SW 1271 (cell line): ENCODE measurements around the gene CRK.

Experiments
- DNase-seq, 2 experiments: peaks; one replicate each; lab custom pipeline; 2025; lab: John Stamatoyannopoulos, UW

Gene CRK

DNA sequence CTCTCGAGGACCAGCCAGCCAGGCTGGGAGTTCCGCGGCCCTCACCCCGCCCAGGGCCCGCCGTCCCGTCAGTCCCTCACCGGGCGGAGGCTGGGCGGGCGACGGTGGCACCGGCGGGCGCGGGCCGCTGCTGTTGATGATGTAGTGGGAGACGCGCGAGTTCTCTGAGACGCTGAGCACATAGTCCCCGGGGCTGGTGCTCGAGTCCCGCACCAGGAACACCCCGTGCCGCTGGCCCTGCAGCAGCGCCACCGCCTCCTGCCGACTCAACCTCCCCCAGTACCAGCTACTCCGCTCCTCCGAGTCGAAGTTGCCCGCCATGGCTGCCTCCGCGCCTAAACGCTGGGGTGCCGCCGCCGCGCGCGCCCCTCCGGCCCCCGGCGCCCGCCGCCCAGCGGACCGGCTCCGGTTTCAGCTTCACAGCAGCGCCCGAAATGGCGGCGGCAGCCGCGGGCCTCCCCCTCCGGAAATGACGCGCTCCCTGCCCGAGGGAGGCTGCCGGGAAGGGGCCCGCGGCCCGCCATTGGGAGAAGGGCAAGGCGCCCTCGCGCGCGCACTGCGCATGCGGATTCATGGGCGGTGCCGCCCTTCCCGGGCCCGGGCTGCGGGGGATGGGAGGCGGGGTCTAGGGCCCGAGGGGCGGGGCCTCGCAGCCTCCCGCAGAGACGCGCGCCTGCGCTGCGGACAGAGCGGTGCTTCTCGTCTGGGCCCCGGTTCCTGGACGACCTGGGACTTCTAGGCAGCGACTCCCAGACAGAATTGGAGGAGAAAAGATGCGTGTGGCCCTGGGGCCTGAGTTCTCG is at the start of gene CRK:
Gene CRK (minus strand): TSS at position 436 of the 803 bp plus-strand sequence. CDS start 115 bp downstream, at position 321.
- DNase-seq = peak; percentile 80 to 87

DNA sequence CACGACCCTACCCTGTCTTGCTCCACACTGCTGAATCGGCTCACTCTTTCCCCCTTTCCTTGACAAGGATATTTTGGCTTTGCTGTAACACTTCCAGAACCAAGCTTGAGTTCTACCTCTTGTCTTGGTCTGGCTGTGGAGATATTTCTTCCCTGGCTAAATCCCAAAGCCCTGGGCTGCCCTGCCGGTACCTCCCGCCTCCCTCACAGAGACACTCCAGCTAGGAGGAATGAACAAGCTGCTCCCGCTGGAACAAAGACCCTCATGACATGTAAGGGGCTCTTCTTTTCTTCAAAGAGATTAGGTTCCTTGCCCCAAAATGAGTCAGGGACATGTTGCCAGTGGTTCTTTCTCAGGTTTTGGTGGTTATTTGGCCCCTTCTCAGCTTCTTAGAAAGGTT is 49.6 kb upstream of the CRK start:
- DNase-seq = no peak

DNA sequence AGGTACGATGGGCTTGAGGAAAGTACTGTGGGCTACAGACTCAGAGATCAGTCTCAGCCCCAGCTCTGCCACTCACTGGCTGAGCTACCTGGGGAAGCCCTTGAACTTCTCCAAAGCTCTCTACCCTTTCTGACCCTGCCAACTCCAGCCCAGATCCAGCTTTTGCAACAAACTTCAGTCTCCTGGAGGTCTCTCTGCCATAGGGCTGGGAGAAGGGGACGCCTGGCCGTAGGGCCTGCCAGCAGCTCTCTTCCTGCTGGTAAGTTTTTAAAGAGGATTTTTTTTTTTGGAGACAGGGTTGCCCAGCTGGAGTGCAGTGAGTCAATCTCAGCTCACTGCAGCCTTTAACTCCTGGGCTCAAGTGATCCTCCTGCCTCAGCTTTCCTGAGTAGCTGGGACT is 48.8 kb upstream of the CRK start:
- DNase-seq = no peak

DNA sequence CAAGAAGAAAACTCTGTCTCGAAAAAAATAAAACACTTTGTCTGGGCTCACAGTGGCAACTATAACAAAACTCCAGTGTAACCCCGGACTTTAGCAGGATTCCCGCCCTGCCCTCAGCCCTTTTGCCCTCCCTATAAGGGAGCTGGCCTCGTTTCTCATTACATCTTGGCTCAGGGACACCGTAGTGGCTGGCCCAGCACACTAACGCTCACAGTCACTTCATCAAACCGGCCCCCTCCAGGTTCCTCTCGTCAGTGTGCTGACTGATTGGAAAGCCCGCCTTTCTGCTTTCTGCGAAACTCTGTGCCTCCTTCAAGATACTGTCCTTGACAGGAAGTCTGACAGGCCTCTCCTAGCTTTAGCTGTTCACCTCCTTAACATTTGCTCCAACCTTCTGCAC is 47.7 kb upstream of the CRK start:
- DNase-seq = no peak

DNA sequence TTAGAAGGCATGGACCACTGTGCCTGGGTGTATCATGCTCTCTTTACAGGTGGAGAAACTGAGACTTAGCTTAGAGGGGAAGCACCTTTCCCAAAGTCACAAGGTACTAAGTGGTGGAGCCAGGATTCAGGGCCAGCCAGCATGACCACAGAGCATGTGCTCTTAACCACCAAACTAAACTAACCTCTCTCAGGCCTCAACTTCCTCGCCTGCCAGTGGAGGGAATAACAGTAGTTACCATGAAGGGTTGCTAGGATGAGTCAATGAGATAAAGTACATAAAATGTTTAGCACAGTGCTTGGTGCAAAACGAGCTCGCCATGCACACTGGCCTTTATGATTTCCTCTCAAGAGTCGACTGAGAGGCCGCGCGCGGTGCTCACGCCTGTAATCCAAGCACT is 42.8 kb upstream of the CRK start:
- DNase-seq = no peak

DNA sequence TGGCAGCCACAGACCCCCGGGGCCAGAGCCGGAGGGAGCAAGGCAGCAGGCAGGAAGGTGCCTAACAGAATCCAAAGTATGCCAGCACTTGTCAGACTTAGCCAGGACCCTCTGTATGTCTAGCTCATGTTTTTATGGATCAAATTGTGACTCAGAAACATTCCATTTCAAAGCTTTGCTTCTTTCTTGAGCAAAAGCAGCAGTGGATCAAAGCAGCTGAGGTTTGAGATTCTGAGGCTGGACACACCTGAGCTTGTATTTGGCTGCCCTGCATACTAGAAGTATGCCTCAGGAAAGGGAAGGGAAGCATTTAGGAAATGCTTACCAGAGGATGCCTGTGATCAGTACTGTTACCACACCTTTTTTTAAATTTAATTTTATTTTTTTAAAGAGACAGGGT is 42.2 kb upstream of the CRK start:
- DNase-seq = no peak

DNA sequence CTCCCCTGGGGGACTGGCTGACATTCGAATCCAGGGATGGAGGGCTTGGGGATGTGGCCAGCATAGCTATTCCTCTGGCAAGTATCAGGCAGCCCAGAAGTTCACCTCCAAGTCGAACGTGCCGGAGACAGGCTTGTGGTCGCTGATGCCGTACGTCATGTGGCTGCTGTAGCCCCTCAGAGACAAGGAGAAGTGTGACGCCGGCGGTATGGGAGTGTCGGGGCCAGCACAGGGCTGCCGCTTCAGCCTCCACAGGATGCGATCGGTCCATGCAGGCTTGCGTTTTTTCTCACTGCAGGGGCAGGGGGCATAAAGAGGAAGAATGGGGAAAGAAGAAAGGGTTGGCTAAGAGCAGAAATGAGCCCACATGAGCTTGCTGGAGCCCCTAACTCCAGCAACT is 41.8 kb upstream of the CRK start:
- no peak for DNase-seq

DNA sequence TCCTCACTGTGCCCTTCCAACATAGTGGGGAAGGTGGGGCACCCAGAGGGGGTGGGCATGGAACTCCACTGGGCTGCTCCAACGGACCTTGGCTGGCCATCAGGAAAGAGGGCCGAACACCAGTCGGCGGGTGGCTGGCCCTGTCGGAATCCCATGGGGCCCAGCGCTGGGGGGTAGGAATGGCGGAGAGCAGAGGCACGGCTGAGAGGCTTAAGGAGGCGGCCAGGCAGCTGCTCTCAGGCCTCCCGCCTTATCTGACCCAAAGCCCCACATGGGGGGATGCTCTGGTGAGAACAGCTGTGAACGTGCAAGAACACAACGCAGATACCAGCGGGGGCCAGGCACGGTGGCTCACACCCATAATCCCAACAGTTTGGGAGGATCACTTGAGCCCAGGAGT is 40.8 kb upstream of the CRK start:
- DNase-seq = no peak

DNA sequence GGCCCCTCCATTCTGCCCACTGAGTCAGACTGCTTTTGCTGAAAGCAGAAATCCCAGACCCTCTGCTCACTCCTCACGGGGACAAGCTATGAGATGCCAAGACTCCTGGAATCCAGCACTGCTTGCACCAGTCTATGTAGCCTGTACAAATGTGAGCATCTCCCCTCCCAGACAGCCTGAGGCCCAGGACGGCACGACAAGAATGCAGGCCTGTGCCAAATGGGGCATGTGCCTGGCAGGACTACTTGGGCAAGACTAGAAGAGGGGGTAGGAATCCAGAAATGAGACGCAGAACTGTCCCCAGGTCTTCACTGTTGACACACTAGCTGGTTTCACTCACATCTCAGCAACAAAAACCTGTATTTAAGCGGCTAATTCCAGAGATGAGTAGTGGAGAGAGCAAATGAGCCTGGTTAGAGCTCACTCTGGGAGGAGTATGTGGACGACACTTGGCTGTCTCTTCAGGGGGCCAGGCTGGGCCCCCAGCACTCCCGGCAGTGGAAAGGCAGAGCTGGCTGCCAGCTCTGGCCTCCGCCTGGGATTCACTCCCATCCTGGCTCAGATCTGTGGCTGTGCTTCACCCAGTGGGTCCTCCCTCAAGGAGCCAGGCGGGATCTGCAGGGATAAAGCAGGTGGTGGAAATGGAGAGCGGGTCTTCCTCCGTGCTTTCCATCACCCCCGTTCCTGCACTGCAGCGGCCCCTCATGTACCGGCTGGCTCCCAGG is 39.4 kb upstream of the CRK start:
- no peak for DNase-seq

DNA sequence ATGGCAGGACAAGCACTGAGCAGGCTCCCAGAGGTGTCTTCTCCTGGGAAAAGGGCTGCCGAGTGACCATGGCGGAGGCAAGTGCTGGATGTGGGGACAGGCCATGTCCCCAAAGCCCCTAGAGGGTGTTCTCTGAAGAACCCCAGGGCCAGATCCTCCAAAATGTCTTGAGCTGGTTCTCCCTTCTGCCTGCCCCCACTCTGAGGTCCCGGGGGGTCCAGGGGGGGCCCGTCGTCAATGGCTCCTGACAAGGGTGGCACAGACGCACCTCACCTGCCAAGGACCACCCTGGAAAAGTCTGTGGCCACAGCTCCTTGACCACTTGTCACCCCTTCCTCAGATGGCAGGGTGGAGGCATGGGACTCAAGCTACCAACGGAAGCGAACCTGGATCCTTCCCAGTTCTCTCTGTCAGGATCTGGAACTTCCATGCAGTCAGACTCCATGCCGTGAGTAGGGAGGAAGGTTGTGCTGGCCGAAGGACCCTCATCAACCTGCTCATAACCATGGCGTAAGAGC is 38.8 kb upstream of the CRK start:
- no peak for DNase-seq

DNA sequence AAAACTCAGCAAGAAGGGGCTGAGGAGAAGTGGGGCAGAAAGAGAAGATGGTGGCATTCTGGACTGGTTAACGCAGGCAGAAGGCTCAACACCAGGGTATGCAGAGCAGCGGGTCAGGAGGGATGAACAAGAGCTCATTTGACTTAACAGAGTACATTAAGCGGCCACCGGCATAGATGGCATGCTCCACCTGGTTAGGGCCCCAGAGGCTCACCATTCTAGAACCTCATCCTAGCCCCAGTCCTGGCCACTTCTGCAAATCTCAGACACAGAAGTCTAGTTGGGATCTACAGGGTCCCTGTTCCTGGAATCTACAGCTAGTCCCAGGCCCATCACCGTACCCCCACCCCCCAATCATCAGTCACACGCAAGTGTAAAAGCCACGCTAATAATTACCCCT is 38.2 kb upstream of the CRK start:
- no peak for DNase-seq

DNA sequence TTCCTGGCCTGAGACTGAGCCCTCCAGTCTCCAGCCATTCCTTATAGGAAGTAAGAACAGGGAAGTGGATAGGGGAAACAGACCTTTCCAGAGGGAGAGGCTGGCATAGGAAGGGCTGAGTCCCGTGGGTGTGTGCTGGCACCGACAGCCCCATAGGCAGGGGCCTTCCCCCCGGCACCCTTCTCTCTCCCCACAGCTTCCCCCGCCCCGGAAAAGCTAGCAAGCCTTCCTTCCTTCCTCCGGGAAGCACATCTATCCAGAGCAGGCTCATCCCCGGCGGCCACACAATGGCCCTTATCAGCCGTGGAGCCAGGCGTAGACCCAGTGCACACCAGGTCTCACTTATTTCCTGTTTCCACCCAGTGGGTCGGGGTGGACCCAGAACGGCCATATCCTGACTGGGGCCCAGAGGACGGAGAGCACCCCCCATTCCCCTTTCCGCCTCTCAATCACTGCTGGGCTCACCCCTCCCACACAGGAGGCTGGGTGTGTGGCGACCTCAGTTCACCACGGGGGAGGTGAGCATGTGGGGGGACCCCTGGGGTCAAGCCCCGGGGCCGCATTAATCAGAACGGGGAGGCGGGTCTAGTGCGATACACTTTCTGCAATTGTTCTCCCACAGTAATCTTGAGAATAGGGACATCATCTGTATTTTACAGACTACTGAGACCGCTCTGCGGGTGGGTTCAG is 37.4 kb upstream of the CRK start:
- DNase-seq = no peak

DNA sequence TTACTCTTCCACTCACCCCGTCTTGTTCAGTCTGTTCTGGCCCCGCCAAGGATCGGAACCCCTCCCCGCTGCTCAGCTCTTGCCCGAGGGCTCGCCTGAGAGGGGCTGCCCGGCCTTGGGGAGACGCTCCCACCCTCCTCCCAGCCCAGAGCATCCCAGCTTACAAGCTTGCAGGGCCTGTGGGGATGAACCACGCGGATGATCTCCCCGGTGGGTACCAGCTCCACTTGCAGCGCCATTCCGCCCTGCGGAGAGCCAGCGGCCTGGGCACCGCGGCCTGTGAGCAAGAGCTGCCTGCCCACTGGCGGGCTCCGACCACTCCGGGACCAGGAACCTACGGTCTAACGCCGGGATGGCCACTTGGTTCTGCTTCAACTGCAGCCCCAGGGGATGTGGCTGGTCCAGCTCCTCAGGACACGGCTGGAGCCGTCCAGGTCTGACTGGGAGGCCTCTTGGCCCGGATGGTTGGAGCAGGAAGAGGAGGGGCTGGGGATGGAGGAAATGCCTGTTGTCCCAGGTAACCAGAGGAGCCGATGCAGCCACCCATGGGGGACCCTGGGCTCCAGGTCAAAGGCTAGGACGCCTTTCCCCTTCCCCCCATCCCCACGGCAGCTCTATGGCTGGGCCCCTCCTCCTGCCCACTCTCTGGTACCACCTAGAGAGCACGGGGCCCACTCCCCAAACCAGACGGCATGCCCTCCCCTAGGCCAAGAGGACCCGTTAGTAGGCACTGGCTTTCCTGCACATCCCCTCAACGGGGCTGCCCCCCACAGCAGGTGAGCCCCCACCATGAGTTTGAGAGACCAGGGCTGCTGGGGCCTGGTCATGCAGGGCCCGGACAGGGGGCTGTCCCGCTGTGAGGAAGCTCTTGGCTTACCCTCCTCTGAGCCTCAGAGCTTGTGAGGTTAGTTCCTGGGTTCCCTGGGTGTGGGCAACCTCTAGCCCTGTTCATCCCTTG is 36.5 kb upstream of the CRK start, which contains the start of gene MYO1C:
Gene MYO1C (minus strand): TSS at position 438 of the 958 bp plus-strand sequence. CDS start 199 bp downstream, at position 239.
- no peak for DNase-seq

DNA sequence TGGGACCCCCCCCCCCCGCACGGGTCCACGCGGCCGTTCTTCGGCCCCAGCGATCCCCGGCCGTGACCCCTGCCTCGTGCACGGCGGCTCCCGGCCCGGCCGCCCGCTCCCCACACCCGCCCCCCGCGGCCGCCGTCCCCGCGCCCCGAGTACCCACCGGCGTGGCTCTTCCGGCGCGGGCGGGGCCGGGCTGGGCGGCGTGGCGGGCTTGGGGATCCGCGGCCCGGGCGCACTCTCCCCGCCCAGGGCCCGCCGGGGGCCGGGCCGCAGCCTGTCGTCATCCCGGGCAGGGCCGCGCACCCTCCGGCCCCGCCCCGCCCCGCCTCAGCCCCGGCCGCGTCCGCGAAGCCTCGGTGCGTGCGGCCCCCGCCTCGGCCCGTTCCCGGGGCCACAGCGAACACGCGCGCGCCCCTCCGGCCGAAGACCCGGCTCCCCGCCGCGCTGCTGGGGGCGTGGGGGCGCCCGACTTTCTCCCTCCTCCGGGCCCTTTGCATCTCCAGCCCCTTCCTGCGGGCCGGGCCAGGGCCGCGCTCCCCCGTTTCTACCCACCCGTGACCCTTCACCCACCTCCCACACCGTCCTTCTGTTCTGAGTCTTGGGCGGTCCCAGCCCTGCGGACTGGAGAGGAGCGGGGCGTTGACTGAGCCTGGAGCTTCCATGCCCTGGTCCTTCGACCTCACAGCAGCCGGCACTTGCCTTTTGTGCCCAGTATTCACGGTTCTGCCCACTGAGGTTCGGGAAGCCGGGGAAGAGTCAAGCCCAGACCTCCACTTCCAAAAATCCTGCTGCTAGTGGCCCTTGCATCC is 35.6 kb upstream of the CRK start:
- peak in 1 of 2 experiments; percentile 17 for DNase-seq

DNA sequence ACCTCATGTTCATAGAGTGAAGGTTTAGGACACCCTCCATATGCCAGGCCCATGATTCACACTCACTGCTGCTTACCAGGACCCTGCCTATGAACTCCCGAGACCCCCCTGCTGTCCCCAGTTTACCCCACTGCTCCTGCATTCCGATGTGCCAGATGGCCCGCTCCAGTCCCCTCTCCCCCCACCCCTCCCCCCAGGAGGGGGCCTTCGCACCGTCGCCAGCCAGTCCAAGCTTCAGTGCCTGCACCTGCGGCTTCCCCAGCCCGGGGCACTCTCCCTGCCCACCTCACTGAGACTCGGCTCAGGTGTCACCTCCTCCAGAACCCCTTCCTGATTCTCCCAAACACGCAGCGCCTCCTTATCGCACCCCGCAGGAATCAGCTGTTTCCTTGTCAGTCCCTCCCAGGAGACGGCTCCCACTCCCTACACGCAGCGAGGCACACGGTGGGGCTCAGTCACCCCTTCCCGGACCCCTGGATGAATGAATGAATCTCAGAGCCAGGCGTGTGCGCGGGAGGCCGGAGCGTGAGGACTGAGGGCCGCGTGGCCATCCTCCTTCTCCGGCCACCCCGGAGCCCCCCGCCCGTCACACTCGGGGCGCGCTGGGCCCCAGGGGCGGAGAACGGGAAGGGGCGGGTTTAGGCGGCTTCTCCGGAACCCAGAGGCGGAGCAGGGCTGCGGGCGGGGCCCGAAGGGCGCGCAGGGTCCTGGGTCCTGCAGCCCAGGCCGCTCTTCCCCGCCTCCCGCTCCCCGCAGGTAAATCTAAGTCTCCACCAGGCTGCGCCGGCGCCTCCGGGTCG is 34.8 kb upstream of the CRK start:
- DNase-seq = peak in 1 of 2 experiments; percentile 60

DNA sequence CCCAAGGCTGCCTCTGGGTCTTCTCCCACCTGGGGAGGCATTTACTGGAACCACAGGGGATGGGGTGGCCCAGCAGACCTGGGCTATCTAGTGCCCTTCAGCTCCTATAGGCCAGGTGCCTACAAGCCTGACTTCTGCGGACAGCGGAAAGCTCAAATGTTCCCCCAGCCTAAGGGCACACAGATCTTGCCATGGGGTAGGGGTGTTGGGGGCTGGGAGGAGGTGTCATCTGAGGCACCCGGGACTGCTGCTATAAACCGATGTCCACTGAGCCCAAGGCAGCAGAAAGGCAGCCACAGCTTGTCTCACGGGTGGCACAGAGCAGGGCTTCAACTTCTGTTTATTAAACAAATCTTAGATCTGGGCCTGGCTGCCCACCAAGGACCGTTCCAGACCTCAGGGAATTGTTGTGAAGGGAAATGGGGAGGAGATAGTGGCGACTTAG is 32.8 kb upstream of the CRK start:
- no peak for DNase-seq

DNA sequence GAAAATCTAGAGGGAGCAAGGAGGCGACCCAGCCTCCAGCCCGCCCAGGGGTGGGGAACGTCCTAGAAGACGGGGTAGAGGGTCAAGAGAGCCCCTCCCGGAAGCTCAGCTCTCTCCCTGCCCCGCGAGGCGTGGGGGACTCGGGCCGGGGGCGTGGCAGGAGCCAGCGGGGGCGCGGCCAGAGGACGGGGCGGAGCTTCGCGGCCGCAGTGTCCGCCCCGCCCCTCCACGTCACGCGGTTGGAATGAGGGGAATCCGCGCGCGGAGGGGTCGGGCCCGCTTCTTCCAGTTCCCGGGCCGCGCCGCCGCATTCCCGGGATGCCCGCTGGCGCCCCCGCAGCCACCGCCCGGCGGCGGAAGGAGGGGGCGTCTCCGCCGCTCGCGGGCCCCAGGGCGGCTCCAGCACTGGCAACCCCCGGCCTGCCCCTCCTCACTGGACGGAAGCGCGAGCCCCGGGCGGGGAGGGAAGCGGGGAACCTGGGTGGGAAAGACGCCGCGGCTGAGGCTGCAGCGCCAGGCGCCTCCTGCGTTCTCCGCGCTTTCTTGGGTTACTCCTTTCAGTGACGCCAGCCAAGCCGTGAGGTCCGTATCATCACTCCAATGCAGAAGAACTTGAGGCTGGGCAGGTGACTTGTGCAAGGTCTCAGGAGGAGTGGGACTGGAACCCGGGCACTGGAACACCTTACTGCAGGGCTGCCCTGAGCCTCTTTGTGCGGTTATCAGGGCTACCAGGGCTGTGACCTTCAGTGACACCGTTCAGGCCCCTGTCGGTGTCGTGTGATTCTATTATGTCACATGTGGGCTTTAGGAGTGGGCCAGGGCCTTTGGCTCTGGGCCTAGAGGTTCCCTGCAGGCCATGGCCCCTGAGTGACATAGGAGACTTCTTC is 32.1 kb upstream of the CRK start:
- DNase-seq = peak; percentile 68 to 74
